Tibial nerve (tissue), 4 donors: Measurements from ENCODE around the gene CFAP57.

Experiments used
- EP300 ChIP-seq, 2 donors: sonication (generic); formaldehyde crosslinking; IDR thresholded peaks; one replicate each; pipeline ENCODE4 v1.6.1; 2017; ENCODE audit warnings: antibody characterized with exemption in 2 of 2, mild to moderate bottlenecking in 1 of 2
- POLR2A ChIP-seq, 2 donors: fragments of 450-650 bp; IDR thresholded peaks; one replicate each; pipeline ENCODE4 v1.6.1; 2017; ENCODE audit warnings: antibody characterized with exemption in 2 of 2, mild to moderate bottlenecking in 2 of 2, moderate library complexity in 2 of 2
- TF ChIP-seq, protein P1 (sequence below), 5 experiments: fragments of 200-600 bp in 3 of 5; fragments of 450-650 bp in 2 of 5; sonication (generic) in 3 of 5; IDR thresholded peaks; one replicate each; pipeline ENCODE4 v1.5.1; 2016 to 2019; ENCODE audit warnings: antibody characterized with exemption in 5 of 5, mild to moderate bottlenecking in 3 of 5, moderate library complexity in 2 of 5

- TF ChIP-seq, protein P1, sequence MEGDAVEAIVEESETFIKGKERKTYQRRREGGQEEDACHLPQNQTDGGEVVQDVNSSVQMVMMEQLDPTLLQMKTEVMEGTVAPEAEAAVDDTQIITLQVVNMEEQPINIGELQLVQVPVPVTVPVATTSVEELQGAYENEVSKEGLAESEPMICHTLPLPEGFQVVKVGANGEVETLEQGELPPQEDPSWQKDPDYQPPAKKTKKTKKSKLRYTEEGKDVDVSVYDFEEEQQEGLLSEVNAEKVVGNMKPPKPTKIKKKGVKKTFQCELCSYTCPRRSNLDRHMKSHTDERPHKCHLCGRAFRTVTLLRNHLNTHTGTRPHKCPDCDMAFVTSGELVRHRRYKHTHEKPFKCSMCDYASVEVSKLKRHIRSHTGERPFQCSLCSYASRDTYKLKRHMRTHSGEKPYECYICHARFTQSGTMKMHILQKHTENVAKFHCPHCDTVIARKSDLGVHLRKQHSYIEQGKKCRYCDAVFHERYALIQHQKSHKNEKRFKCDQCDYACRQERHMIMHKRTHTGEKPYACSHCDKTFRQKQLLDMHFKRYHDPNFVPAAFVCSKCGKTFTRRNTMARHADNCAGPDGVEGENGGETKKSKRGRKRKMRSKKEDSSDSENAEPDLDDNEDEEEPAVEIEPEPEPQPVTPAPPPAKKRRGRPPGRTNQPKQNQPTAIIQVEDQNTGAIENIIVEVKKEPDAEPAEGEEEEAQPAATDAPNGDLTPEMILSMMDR (IDR thresholded peaks at IDR 0.05): no peak
- TF ChIP-seq EP300 (IDR thresholded peaks at IDR 0.05) (no peak), POLR2A (IDR thresholded peaks at IDR 0.05) (no peak)
Measured at GRCh38 chr1:43232482-43232881, 60.4 kb downstream of the CFAP57 start.
